ENCODE data around the gene RALBP1. TPM values are rescaled to one million over a fixed set of nuclear protein-coding genes. Genes with fewer than 3 reads are reported as not detected.
"Not testable (repeated sequence)": the region's sequence is repeated elsewhere in the genome, so short reads cannot be mapped to it uniquely, and the experiment has no call there.

The RALBP1 gene
- polyA plus RNA-seq, 1 donor (not counting 4 experiments of a cell fraction or from before 2014, with no cell fraction given), result 47.6 TPM

- Histone ChIP-seq H4K20me1 (ENCODE audit: control insufficient read depth, extremely low read depth, insufficient read depth, low read length) (no peaks in the 10 kb centered on the region), H2AFZ (ENCODE audit: control insufficient read depth, low read length) (no peak overlapping the region), H3K79me2 (ENCODE audit: control insufficient read depth, insufficient read depth, low read length) (no peaks in the 10 kb centered on the region), H3K4me3 (ENCODE audit: control insufficient read depth in 2 of 3, extremely low read depth in 1 of 3, insufficient read depth in 2 of 3, low read depth in 1 of 3, low read length in 3 of 3) (no peak overlapping the region), H3K36me3 (ENCODE audit: control insufficient read depth in 2 of 2, extremely low read depth in 1 of 2, insufficient read depth in 2 of 2, low read length in 2 of 2) (no peaks in the 10 kb centered on the region), H3K9ac (ENCODE audit: control insufficient read depth, extremely low read depth, insufficient read depth, low read length) (no peak overlapping the region), H3K9me1 (ENCODE audit: control insufficient read depth, extremely low read depth, insufficient read depth, low read length) (no peaks in the 10 kb centered on the region), H3K4me2 (ENCODE audit: control insufficient read depth, extremely low read depth, insufficient read depth, low read depth, low read length) (no peak overlapping the region), H3K4me1 (ENCODE audit: control insufficient read depth, extremely low read depth, insufficient read depth, low read length) (no peaks in the 10 kb centered on the region), H3K27me3 (ENCODE audit: control insufficient read depth, extremely low read depth, insufficient read depth, low read length) (no peaks in the 10 kb centered on the region), H3K9me3 (ENCODE audit: control insufficient read depth, low read depth, low read length) (peaks cover 3% of the 10 kb centered on the region), H3K27ac (ENCODE audit: control insufficient read depth, insufficient read depth, low read length) (no peak overlapping the region)
- no peak for TF ChIP-seq EZH2 (IDR thresholded peaks at IDR 0.05; ENCODE audit: low read length)
- no peak for TF ChIP-seq CTCF (optimal IDR thresholded peaks at IDR 0.05 in 1 of 3, IDR thresholded peaks at IDR 0.05 in 1 of 3, conservative IDR thresholded peaks at IDR 0.05 in 1 of 3; ENCODE audit: extremely low read depth in 1 of 3, insufficient read depth in 2 of 3, low read length in 3 of 3)
- no peak for FAIRE-seq
- dilution Hi-C loops (cut with MboI; ENCODE audit: extremely low pct_ligation_motif_present, low sequenced_read_pairs), result no loop called here
- DNase-seq (ENCODE audit: low read depth, low spot score), result no peak
These were observed 28.0 kb upstream of the RALBP1 start for GRCh38 chr18:9447334-9447733.

- Histone ChIP-seq H3K27ac (ENCODE audit: control insufficient read depth, insufficient read depth, low read length) (no peak overlapping the region), H3K4me1 (ENCODE audit: control insufficient read depth, extremely low read depth, insufficient read depth, low read length) (peaks cover 17% of the 10 kb centered on the region), H3K9ac (ENCODE audit: control insufficient read depth, extremely low read depth, insufficient read depth, low read length) (no peak overlapping the region), H2AFZ (ENCODE audit: control insufficient read depth, low read length) (no peak overlapping the region), H3K27me3 (ENCODE audit: control insufficient read depth, extremely low read depth, insufficient read depth, low read length) (no peaks in the 10 kb centered on the region), H4K20me1 (ENCODE audit: control insufficient read depth, extremely low read depth, insufficient read depth, low read length) (no peaks in the 10 kb centered on the region), H3K4me2 (ENCODE audit: control insufficient read depth, extremely low read depth, insufficient read depth, low read depth, low read length) (no peak overlapping the region), H3K4me3 (ENCODE audit: control insufficient read depth in 2 of 3, extremely low read depth in 1 of 3, insufficient read depth in 2 of 3, low read depth in 1 of 3, low read length in 3 of 3) (no peak overlapping the region), H3K36me3 (ENCODE audit: control insufficient read depth in 2 of 2, extremely low read depth in 1 of 2, insufficient read depth in 2 of 2, low read length in 2 of 2) (no peaks in the 10 kb centered on the region), H3K79me2 (ENCODE audit: control insufficient read depth, insufficient read depth, low read length) (no peaks in the 10 kb centered on the region), H3K9me1 (ENCODE audit: control insufficient read depth, extremely low read depth, insufficient read depth, low read length) (no peaks in the 10 kb centered on the region), H3K9me3 (ENCODE audit: control insufficient read depth, low read depth, low read length) (peaks cover 3% of the 10 kb centered on the region)
- no peak for TF ChIP-seq CTCF (optimal IDR thresholded peaks at IDR 0.05 in 1 of 3, IDR thresholded peaks at IDR 0.05 in 1 of 3, conservative IDR thresholded peaks at IDR 0.05 in 1 of 3; ENCODE audit: extremely low read depth in 1 of 3, insufficient read depth in 2 of 3, low read length in 3 of 3)
- no peak for TF ChIP-seq EZH2 (IDR thresholded peaks at IDR 0.05; ENCODE audit: low read length)
- dilution Hi-C loops (cut with MboI; ENCODE audit: extremely low pct_ligation_motif_present, low sequenced_read_pairs), result no loop called here
- DNase-seq (ENCODE audit: low read depth, low spot score) (no peak), FAIRE-seq (no peak)
These were observed 25.5 kb upstream of the RALBP1 start for GRCh38 chr18:9449600-9450414.

GRCh38 chr18:9450920-9451319 is 24.4 kb upstream of the RALBP1 start:
- H3K9me3 ChIP-seq (ENCODE audit: control insufficient read depth, low read depth, low read length); FAIRE-seq; H3K9ac ChIP-seq (ENCODE audit: control insufficient read depth, extremely low read depth, insufficient read depth, low read length); H3K27ac ChIP-seq (ENCODE audit: control insufficient read depth, insufficient read depth, low read length); H2AFZ ChIP-seq (ENCODE audit: control insufficient read depth, low read length); H3K27me3 ChIP-seq (ENCODE audit: control insufficient read depth, extremely low read depth, insufficient read depth, low read length); H3K4me3 ChIP-seq (ENCODE audit: control insufficient read depth in 2 of 3, extremely low read depth in 1 of 3, insufficient read depth in 2 of 3, low read depth in 1 of 3, low read length in 3 of 3); H3K9me1 ChIP-seq (ENCODE audit: control insufficient read depth, extremely low read depth, insufficient read depth, low read length); H4K20me1 ChIP-seq (ENCODE audit: control insufficient read depth, extremely low read depth, insufficient read depth, low read length); H3K79me2 ChIP-seq (ENCODE audit: control insufficient read depth, insufficient read depth, low read length); dilution Hi-C loops (cut with MboI; ENCODE audit: extremely low pct_ligation_motif_present, low sequenced_read_pairs); H3K36me3 ChIP-seq (ENCODE audit: control insufficient read depth in 2 of 2, extremely low read depth in 1 of 2, insufficient read depth in 2 of 2, low read length in 2 of 2); DNase-seq (ENCODE audit: low read depth, low spot score); H3K4me2 ChIP-seq (ENCODE audit: control insufficient read depth, extremely low read depth, insufficient read depth, low read depth, low read length): not testable (repeated sequence)
- peaks cover 17% of the 10 kb centered on the region for H3K4me1 ChIP-seq (ENCODE audit: control insufficient read depth, extremely low read depth, insufficient read depth, low read length)
